K562 (cell line): ENCODE data around the gene WDR83. TPM values are rescaled to one million over a fixed set of nuclear protein-coding genes. Genes with fewer than 3 reads are reported as not detected.

Source experiments
- BCOR ChIP-seq: fragments of 450-650 bp; IDR thresholded peaks from 2 replicates; pipeline ENCODE4 v1.6.1; 2016
- DMBX1 ChIP-seq: fragments of 250-450 bp; sonication (Bioruptor Pico); IDR thresholded peaks from 2 replicates; pipeline ENCODE4 v1.8.0; 2022; ENCODE audit warnings: inconsistent platforms, mild to moderate bottlenecking, moderate library complexity, borderline replicate concordance
- HCFC1 ChIP-seq: IDR thresholded peaks from 2 replicates; pipeline ENCODE4 v1.6.1; 2012; ENCODE audit warnings: low read depth, low read length, improper control_type of control experiment
- HMG20B ChIP-seq: fragments of 250-450 bp; sonication (Bioruptor Pico); IDR thresholded peaks from 2 replicates; pipeline ENCODE4 v1.5.0; 2021; ENCODE audit warnings: mild to moderate bottlenecking
- HOXB6 ChIP-seq: fragments of 250-450 bp; sonication (Bioruptor Pico); IDR thresholded peaks from 2 replicates; pipeline ENCODE4 v1.5.1; 2022; ENCODE audit warnings: mild to moderate bottlenecking, borderline replicate concordance
- MEF2A ChIP-seq: IDR thresholded peaks from 2 replicates; pipeline ENCODE4 v1.6.1; 2011; ENCODE audit warnings: low read depth, mild to moderate bottlenecking, low read length, moderate library complexity; ENCODE audit not compliant: control insufficient read depth
- MYC ChIP-seq, 2 experiments: fragments of 250-450 bp in 1 of 2; sonication (Bioruptor Pico) in 1 of 2; IDR thresholded peaks; 2 replicates each; pipeline versions ENCODE4 v1.5.1 to v1.6.1; 2012 to 2021; ENCODE audit warnings: low read depth in 2 of 2, borderline replicate concordance in 1 of 2, improper control_type of control experiment in 1 of 2, low read length in 1 of 2, mild to moderate bottlenecking in 1 of 2, moderate library complexity in 1 of 2
- NCOA6 ChIP-seq: fragments of 450-650 bp; IDR thresholded peaks from 2 replicates; pipeline ENCODE4 v1.6.1; 2017; ENCODE audit warnings: mild to moderate bottlenecking
- NR1H2 ChIP-seq: sonication (generic); formaldehyde crosslinking; IDR thresholded peaks from 2 replicates; pipeline ENCODE4 v1.4.0; 2020; ENCODE audit warnings: mild to moderate bottlenecking, missing genetic modification reagents
- SRF ChIP-seq, 2 experiments: fragments of 250-450, 450-650 bp in 1 of 2; sonication (Bioruptor Pico) in 1 of 2; sonication (generic) in 1 of 2; formaldehyde crosslinking; IDR thresholded peaks; 2 replicates each; pipeline versions ENCODE4 v1.5.0 to v1.5.1; 2020 to 2022; ENCODE audit warnings: mild to moderate bottlenecking in 1 of 2, missing genetic modification reagents in 1 of 2
- WHSC1 ChIP-seq: IDR thresholded peaks from one replicate; pipeline ENCODE4 v1.6.1; 2012; ENCODE audit warnings: low read length, control low read depth, inconsistent platforms
- ZKSCAN1 ChIP-seq: fragments of 150-350 bp; IDR thresholded peaks from 2 replicates; pipeline ENCODE4 v1.6.1; 2016; ENCODE audit warnings: low read depth, low read length
- ZNF347 ChIP-seq: fragments of 450-650 bp; formaldehyde crosslinking; IDR thresholded peaks from 2 replicates; pipeline ENCODE4 v1.4.0; 2020; ENCODE audit warnings: low read depth, mild to moderate bottlenecking, moderate library complexity
- ZNF512 ChIP-seq: IDR thresholded peaks from 2 replicates; pipeline ENCODE4 v1.6.1; 2016; ENCODE audit warnings: missing genetic modification characterization, missing compliant biosample characterization
- ZNF699 ChIP-seq: fragments of 250-450 bp; sonication (Bioruptor Pico); IDR thresholded peaks from 2 replicates; pipeline ENCODE4 v1.8.0; 2021; ENCODE audit warnings: mild to moderate bottlenecking, moderate library complexity; ENCODE audit not compliant: insufficient replicate concordance
- ZNF778 ChIP-seq: fragments of 450-650 bp; formaldehyde crosslinking; IDR thresholded peaks from 2 replicates; pipeline ENCODE4 v1.4.0; 2020; ENCODE audit warnings: mild to moderate bottlenecking, moderate library complexity
- polyA plus RNA-seq, 8 experiments: library from polyadenylated mRNA; depleted of rRNA in 4 of 8; stranded (reverse) in 5 of 8; unstranded in 3 of 8; fragments of >200 nt; fragmentation: Nextera tagmentation in 2 of 8; fragmentation: Illumina TruSeq in 1 of 8; extraction: Ambion mirVana in 2 of 8; extraction: Trizol in 1 of 8; gene quantifications; 2 replicates each; pipeline versions ENCODE4 v1.2.1 to v1.2.3, GENCODE V29; 2011 to 2014; ENCODE audit warnings: inconsistent platforms in 1 of 8, missing spikeins in 1 of 8
- total RNA-seq, 7 experiments: library from RNA; depleted of rRNA in 6 of 7; stranded (reverse); fragments of >200 nt in 6 of 7; fragmentation: Illumina TruSeq in 2 of 7; extraction: Trizol in 2 of 7; gene quantifications; 2 replicates each; pipeline versions ENCODE4 v1.2.1 to v1.2.3, GENCODE V29; 2011 to 2021; ENCODE audit warnings: low replicate concordance in 1 of 7
- TF ChIP-seq, protein P1 (sequence below): fragments of 450-650 bp; IDR thresholded peaks from 2 replicates; pipeline ENCODE4 v1.6.1; 2016; ENCODE audit warnings: mild to moderate bottlenecking
- TF ChIP-seq, protein P2 (sequence below): sonication (generic); IDR thresholded peaks from 2 replicates; pipeline ENCODE4 v1.6.1; 2016
- TF ChIP-seq, protein P3 (sequence below): fragments of 250-450 bp; sonication (Bioruptor Pico); IDR thresholded peaks from 2 replicates; pipeline ENCODE4 v1.5.0; 2020; ENCODE audit warnings: mild to moderate bottlenecking
- TF ChIP-seq, protein P4 (sequence below): fragments of 450-650 bp; conservative IDR thresholded peaks from 2 replicates; pipeline ENCODE4 v1.6.1; 2016; ENCODE audit warnings: missing genetic modification characterization, low read depth, mild to moderate bottlenecking, missing compliant biosample characterization, moderate library complexity

WDR83 gene
- total and polyA plus RNA-seq, 9 of the 15 experiments (the other 6 are each of a cell fraction or from before 2014, with no cell fraction given), result 0.52 to 21.3 (median 4.2) TPM

DNA sequence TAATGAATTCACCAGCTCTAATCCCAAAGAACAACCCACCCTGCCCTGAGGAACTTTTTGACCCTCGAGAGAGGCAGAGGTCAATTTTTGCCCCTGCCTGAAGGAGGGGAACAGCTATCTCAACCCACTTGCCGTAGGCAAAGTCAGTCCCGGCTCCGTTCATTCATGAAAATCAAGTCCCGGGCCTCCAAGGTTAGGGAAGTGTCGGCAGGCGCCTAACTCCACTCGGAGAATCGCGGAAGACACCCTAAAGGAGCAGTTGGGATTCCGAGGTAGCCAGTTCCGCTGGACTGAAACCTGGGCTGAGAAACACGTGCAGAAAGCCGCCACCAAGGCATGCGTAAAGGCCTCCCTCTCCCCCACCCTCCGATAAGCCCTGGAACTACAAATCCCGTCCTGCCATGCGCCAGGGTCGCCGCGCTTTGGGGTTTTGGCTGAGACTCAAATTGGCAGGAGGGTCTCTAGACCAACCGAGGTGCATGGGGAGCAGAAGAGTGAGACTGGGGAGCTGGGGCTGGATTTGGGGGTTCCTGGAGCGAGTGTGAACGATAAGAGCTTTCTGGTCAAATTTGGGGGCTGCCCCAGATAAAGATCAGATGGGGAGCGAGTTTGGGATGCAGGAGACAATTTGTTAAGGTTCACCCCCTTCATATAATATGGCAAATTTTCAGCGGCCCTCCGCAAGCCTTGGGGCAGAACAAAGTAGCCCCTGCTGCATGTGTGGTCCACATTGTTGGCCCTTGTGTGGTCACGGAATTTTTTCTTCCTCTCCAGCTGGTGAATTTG is 57.2 kb downstream of the WDR83 start, which contains the start of gene TNPO2 (continued):
- TF ChIP-seq ZNF512 (tag), result no peak
- no peak for TF ChIP-seq ZNF778 (CRISPR knock-in tag)
- TF ChIP-seq, protein P1, sequence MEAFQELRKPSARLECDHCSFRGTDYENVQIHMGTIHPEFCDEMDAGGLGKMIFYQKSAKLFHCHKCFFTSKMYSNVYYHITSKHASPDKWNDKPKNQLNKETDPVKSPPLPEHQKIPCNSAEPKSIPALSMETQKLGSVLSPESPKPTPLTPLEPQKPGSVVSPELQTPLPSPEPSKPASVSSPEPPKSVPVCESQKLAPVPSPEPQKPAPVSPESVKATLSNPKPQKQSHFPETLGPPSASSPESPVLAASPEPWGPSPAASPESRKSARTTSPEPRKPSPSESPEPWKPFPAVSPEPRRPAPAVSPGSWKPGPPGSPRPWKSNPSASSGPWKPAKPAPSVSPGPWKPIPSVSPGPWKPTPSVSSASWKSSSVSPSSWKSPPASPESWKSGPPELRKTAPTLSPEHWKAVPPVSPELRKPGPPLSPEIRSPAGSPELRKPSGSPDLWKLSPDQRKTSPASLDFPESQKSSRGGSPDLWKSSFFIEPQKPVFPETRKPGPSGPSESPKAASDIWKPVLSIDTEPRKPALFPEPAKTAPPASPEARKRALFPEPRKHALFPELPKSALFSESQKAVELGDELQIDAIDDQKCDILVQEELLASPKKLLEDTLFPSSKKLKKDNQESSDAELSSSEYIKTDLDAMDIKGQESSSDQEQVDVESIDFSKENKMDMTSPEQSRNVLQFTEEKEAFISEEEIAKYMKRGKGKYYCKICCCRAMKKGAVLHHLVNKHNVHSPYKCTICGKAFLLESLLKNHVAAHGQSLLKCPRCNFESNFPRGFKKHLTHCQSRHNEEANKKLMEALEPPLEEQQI, result no peak
- TF ChIP-seq ZNF347 (CRISPR knock-in tag), result no peak
- TF ChIP-seq, protein P2, sequence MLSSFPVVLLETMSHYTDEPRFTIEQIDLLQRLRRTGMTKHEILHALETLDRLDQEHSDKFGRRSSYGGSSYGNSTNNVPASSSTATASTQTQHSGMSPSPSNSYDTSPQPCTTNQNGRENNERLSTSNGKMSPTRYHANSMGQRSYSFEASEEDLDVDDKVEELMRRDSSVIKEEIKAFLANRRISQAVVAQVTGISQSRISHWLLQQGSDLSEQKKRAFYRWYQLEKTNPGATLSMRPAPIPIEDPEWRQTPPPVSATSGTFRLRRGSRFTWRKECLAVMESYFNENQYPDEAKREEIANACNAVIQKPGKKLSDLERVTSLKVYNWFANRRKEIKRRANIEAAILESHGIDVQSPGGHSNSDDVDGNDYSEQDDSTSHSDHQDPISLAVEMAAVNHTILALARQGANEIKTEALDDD, result no peak
- peak; percentile 7 for TF ChIP-seq NR1H2 (CRISPR knock-in tag)
- TF ChIP-seq SRF (CRISPR knock-in tag; IDR thresholded peaks at IDR 0.05), result 0 out of 4 replicates have a peak, but pooled peaks of 1 of the 2 experiments have one; percentile 34
- no peak for TF ChIP-seq DMBX1 (CRISPR knock-in tag)
- TF ChIP-seq MEF2A, result no peak
- no peak for TF ChIP-seq WHSC1
- peak; percentile 95 for TF ChIP-seq HCFC1
- TF ChIP-seq NCOA6, result no peak
- peak; percentile 77; the same call in 1 of the 2 replicates for TF ChIP-seq ZKSCAN1
- TF ChIP-seq HOXB6 (CRISPR knock-in tag), result no peak
- TF ChIP-seq BCOR, result 0 out of 2 replicates have a peak, but pooled peaks have one; percentile 1
- no peak for TF ChIP-seq ZNF699 (CRISPR knock-in tag)
- TF ChIP-seq MYC (IDR thresholded peaks at IDR 0.05; ENCODE audit: low read depth, low read length), result peak; percentile 98
- peak; percentile 55; the same call in 1 of the 2 replicates for TF ChIP-seq MYC (CRISPR knock-in tag; IDR thresholded peaks at IDR 0.05; ENCODE audit: borderline replicate concordance, low read depth)
- TF ChIP-seq, protein P3, sequence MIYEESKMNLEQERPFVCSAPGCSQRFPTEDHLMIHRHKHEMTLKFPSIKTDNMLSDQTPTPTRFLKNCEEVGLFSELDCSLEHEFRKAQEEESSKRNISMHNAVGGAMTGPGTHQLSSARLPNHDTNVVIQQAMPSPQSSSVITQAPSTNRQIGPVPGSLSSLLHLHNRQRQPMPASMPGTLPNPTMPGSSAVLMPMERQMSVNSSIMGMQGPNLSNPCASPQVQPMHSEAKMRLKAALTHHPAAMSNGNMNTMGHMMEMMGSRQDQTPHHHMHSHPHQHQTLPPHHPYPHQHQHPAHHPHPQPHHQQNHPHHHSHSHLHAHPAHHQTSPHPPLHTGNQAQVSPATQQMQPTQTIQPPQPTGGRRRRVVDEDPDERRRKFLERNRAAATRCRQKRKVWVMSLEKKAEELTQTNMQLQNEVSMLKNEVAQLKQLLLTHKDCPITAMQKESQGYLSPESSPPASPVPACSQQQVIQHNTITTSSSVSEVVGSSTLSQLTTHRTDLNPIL (CRISPR knock-in tag), result no peak
- TF ChIP-seq HMG20B (CRISPR knock-in tag), result no peak
- TF ChIP-seq, protein P4, sequence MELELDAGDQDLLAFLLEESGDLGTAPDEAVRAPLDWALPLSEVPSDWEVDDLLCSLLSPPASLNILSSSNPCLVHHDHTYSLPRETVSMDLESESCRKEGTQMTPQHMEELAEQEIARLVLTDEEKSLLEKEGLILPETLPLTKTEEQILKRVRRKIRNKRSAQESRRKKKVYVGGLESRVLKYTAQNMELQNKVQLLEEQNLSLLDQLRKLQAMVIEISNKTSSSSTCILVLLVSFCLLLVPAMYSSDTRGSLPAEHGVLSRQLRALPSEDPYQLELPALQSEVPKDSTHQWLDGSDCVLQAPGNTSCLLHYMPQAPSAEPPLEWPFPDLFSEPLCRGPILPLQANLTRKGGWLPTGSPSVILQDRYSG, result no peak
